WTC11 (cell line): ENCODE results near the gene PLEK.

Experiments used
- AFF4 ChIP-seq: sonication (generic); formaldehyde crosslinking; IDR thresholded peaks from 2 replicates; pipeline ENCODE4 v1.8.1; 2023; ENCODE audit warnings: mild to moderate bottlenecking, missing genetic modification reagents, borderline replicate concordance
- CREB1 ChIP-seq: sonication (generic); formaldehyde crosslinking; IDR thresholded peaks from 2 replicates; pipeline ENCODE4 v1.8.0; 2023; ENCODE audit warnings: mild to moderate bottlenecking, missing genetic modification reagents
- CREM ChIP-seq: sonication (generic); formaldehyde crosslinking; IDR thresholded peaks from 2 replicates; pipeline ENCODE4 v1.8.1; 2022; ENCODE audit warnings: mild to moderate bottlenecking, missing genetic modification reagents, moderate library complexity
- CTCF ChIP-seq: fragments of 200-600 bp; IDR thresholded peaks from 2 replicates; pipeline ENCODE4 v1.8.0; 2022; ENCODE audit warnings: antibody characterized with exemption
- MAX ChIP-seq: sonication (generic); formaldehyde crosslinking; IDR thresholded peaks from 2 replicates; pipeline ENCODE4 v1.8.0; 2022; ENCODE audit warnings: mild to moderate bottlenecking, missing genetic modification reagents
- NFYB ChIP-seq: sonication (generic); formaldehyde crosslinking; conservative IDR thresholded peaks from 2 replicates; pipeline ENCODE4 v1.8.0; 2022; ENCODE audit warnings: low read depth, missing genetic modification reagents
- TEAD1 ChIP-seq: sonication (generic); formaldehyde crosslinking; IDR thresholded peaks from 2 replicates; pipeline ENCODE4 v1.8.0; 2022; ENCODE audit warnings: mild to moderate bottlenecking, missing genetic modification reagents
- ZNF232 ChIP-seq: sonication (generic); formaldehyde crosslinking; IDR thresholded peaks from 2 replicates; pipeline ENCODE4 v1.8.0; 2022; ENCODE audit warnings: mild to moderate bottlenecking, missing genetic modification reagents

- no peak for TF ChIP-seq CTCF
- no peak for TF ChIP-seq ZNF232 (CRISPR knock-in tag)
- no peak for TF ChIP-seq AFF4 (CRISPR knock-in tag)
- TF ChIP-seq NFYB (CRISPR knock-in tag), result no peak
- no peak for TF ChIP-seq MAX (CRISPR knock-in tag)
- no peak for TF ChIP-seq CREM (CRISPR knock-in tag)
- TF ChIP-seq CREB1, result no peak
- TF ChIP-seq TEAD1 (CRISPR knock-in tag), result no peak
Measured at GRCh38 chr2:68368654-68369336, 3.7 kb downstream of the PLEK start.
